Keratinocyte (primary cell): ENCODE measurements around the gene ADRB1. TPM values are rescaled to one million over a fixed set of nuclear protein-coding genes. Genes with fewer than 3 reads are reported as not detected.

Source experiments
- DNase-seq: peaks from one replicate; pipeline ENCODE4 v3.0.0-alpha.2; 2011; ENCODE audit warnings: low read depth, missing footprints, low spot score
- FAIRE-seq: peaks from 2 replicates; lab custom pipeline; 2011; peaks lifted over from hg19 to GRCh38; lab: Jason Lieb, UNC
- H2AFZ ChIP-seq: 2 replicates; pipeline ENCODE4 v1.6.0; 2012; ENCODE audit warnings: low read length, control low read depth, inconsistent platforms; ENCODE audit not compliant: control insufficient read depth
- H3K27ac ChIP-seq: 2 replicates; pipeline ENCODE4 v1.5.1; 2011; ENCODE audit warnings: low read length; ENCODE audit not compliant: control insufficient read depth, insufficient read depth
- H3K27me3 ChIP-seq: 3 replicates; pipeline ENCODE4 v1.6.0; 2011; ENCODE audit warnings: low read length; ENCODE audit not compliant: control insufficient read depth, insufficient read depth; ENCODE audit errors: extremely low read depth
- H3K36me3 ChIP-seq, 2 experiments: 2 replicates in 1 of 2; 3 replicates in 1 of 2; pipeline ENCODE4 v1.5.1; 2011; ENCODE audit warnings: low read length in 2 of 2, mild to moderate bottlenecking in 1 of 2; ENCODE audit not compliant: control insufficient read depth in 2 of 2, insufficient read depth in 2 of 2; ENCODE audit errors: extremely low read depth in 1 of 2
- H3K4me1 ChIP-seq: 3 replicates; pipeline ENCODE4 v1.5.1; 2011; ENCODE audit warnings: low read length; ENCODE audit not compliant: control insufficient read depth, insufficient read depth; ENCODE audit errors: extremely low read depth
- H3K4me2 ChIP-seq: 3 replicates; pipeline ENCODE4 v1.6.0; 2011; ENCODE audit warnings: low read depth, low read length; ENCODE audit not compliant: control insufficient read depth, insufficient read depth; ENCODE audit errors: extremely low read depth
- H3K4me3 ChIP-seq, 3 experiments: fragments of 200-600 bp in 1 of 3; sonication (generic) in 1 of 3; 2 replicates in 2 of 3; 3 replicates in 1 of 3; pipeline ENCODE4 v1.5.1; 2011 to 2016; ENCODE audit warnings: low read length in 3 of 3, mild to moderate bottlenecking in 3 of 3, control low read depth in 2 of 3, inconsistent platforms in 1 of 3, low read depth in 1 of 3, mixed read lengths in 1 of 3, mixed run types in 1 of 3, moderate library complexity in 1 of 3; ENCODE audit not compliant: control insufficient read depth in 2 of 3, insufficient read depth in 2 of 3; ENCODE audit errors: extremely low read depth in 1 of 3
- H3K79me2 ChIP-seq: 2 replicates; pipeline ENCODE4 v1.6.0; 2012; ENCODE audit warnings: low read length; ENCODE audit not compliant: control insufficient read depth, insufficient read depth
- H3K9ac ChIP-seq: 3 replicates; pipeline ENCODE4 v1.6.0; 2011; ENCODE audit warnings: low read length; ENCODE audit not compliant: control insufficient read depth, insufficient read depth; ENCODE audit errors: extremely low read depth
- H3K9me1 ChIP-seq: 3 replicates; pipeline ENCODE4 v1.6.0; 2011; ENCODE audit warnings: low read length; ENCODE audit not compliant: control insufficient read depth, insufficient read depth; ENCODE audit errors: extremely low read depth
- H3K9me3 ChIP-seq: 2 replicates; pipeline ENCODE4 v1.5.1; 2012; ENCODE audit warnings: low read depth, low read length; ENCODE audit not compliant: control insufficient read depth
- H4K20me1 ChIP-seq: 3 replicates; pipeline ENCODE4 v1.6.0; 2011; ENCODE audit warnings: low read length; ENCODE audit not compliant: control insufficient read depth, insufficient read depth; ENCODE audit errors: extremely low read depth
- EZH2 ChIP-seq: IDR thresholded peaks from one replicate; pipeline ENCODE4 v1.6.1; 2012; ENCODE audit warnings: inconsistent platforms, mild to moderate bottlenecking, low read length, moderate library complexity
- dilution Hi-C: fragments of 300-500 bp; cut with MboI; formaldehyde crosslinking; loops from one replicate; pipeline ENCODE4 v1.7.0; 2020; ENCODE audit warnings: low sequenced_read_pairs; ENCODE audit not compliant: extremely low pct_ligation_motif_present
- polyA plus RNA-seq, 5 experiments: library from polyadenylated mRNA; depleted of rRNA in 3 of 5; stranded (reverse) in 3 of 5; stranded (forward) in 1 of 5; unstranded in 1 of 5; fragments of >200 nt; gene quantifications; 1 replicate in 1 of 5; 2 replicates in 3 of 5; 3 replicates in 1 of 5; pipeline versions ENCODE4 v1.2.1 to v1.2.3, GENCODE V29; 2011 to 2012; ENCODE audit warnings: missing spikeins in 2 of 5, low read depth in 1 of 5, low replicate concordance in 1 of 5
- TF ChIP-seq, protein P1 (sequence below), 3 experiments: IDR thresholded peaks in 1 of 3; conservative IDR thresholded peaks in 1 of 3; optimal IDR thresholded peaks in 1 of 3; 2 replicates in 2 of 3; 3 replicates in 1 of 3; pipeline versions ENCODE3 to v1.5.1; 2011; ENCODE audit warnings: low read length in 3 of 3, mild to moderate bottlenecking in 3 of 3, moderate library complexity in 2 of 3, control low read depth in 1 of 3, inconsistent platforms in 1 of 3; ENCODE audit not compliant: insufficient read depth in 2 of 3; ENCODE audit errors: extremely low read depth in 1 of 3

ADRB1 gene
- polyA plus RNA-seq, 1 donor (not counting 4 experiments of a cell fraction or from before 2014, with no cell fraction given) = 0.05 TPM

DNA sequence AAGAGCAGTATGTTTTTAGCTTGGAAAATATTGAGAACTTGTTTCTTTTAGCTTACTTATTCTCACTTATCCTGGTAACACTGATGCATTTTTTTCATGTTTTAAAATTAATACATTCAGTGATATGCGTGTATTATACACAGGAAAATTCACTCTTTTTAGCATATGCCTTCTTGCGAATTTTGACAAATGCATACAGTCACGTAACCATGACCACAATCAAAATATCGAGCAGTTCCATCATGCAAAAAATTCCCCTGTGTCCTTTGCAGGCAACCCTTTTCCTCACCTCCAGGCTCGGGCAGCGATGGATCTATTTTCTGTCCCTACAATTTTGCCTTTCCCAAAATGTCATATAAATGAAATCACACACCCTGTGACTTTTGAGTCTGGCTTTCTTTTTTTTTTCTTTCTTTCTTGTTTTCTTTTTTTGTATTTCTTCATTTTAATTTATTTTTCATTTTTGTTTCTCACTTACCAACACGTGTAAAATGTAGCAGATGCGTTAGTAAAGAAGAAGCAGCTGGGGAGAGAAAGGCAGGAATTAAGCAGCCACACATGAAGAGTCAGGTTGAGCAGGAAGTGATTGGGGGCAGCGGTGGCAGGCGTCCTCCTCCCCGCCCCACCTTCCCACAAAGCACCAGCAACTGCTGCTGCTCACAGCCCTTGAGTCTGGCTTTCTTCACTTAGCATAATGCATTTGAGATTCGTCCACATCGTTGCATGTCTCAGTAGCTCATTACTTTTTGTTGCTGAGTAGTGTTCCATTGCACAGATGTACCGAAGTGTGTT is 29.9 kb downstream of the ADRB1 start:
- Histone ChIP-seq H3K27ac (no peak overlapping the region), H3K27me3 (no peaks in the 10 kb centered on the region), H3K4me1 (peaks cover 4% of the 10 kb centered on the region), H3K4me2 (no peak overlapping the region), H3K79me2 (no peaks in the 10 kb centered on the region), H3K9ac (no peak overlapping the region), H2AFZ (no peak overlapping the region), H3K9me3 (no peaks in the 10 kb centered on the region), H3K4me3 (no peak overlapping the region), H3K9me1 (no peaks in the 10 kb centered on the region), H4K20me1 (no peaks in the 10 kb centered on the region), H3K36me3 (no peaks in the 10 kb centered on the region)
- no peak for FAIRE-seq
- dilution Hi-C loops = no loop called here
- no peak for DNase-seq
- TF ChIP-seq EZH2 = no peak
- TF ChIP-seq, protein P1, sequence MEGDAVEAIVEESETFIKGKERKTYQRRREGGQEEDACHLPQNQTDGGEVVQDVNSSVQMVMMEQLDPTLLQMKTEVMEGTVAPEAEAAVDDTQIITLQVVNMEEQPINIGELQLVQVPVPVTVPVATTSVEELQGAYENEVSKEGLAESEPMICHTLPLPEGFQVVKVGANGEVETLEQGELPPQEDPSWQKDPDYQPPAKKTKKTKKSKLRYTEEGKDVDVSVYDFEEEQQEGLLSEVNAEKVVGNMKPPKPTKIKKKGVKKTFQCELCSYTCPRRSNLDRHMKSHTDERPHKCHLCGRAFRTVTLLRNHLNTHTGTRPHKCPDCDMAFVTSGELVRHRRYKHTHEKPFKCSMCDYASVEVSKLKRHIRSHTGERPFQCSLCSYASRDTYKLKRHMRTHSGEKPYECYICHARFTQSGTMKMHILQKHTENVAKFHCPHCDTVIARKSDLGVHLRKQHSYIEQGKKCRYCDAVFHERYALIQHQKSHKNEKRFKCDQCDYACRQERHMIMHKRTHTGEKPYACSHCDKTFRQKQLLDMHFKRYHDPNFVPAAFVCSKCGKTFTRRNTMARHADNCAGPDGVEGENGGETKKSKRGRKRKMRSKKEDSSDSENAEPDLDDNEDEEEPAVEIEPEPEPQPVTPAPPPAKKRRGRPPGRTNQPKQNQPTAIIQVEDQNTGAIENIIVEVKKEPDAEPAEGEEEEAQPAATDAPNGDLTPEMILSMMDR (optimal IDR thresholded peaks at IDR 0.05 in 1 of 3, IDR thresholded peaks at IDR 0.05 in 1 of 3, conservative IDR thresholded peaks at IDR 0.05 in 1 of 3; ENCODE audit: extremely low read depth in 1 of 3, insufficient read depth in 2 of 3, low read length in 3 of 3) = no peak

DNA sequence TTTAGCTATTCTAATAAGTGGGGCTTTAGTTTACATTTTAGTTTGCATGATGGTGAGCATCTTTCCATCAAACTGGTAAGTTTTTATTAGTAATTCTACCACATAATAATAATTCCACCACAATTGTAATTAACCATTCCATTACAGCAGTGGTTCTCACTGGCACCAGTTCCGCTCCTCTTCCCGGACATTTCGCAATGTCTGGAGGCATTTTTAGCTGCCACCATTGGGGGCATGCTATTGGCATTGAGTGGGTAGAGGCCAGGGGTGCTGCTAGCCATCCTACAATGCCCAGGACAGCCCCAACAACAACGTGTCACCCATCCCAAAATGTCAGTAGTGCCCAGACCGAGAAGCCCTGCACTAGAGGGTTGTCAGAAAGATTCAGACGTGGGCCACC is 31.4 kb downstream of the ADRB1 start:
- Histone ChIP-seq H3K4me2 (no peak overlapping the region), H3K9me3 (no peaks in the 10 kb centered on the region), H4K20me1 (no peaks in the 10 kb centered on the region), H2AFZ (no peak overlapping the region), H3K27ac (no peak overlapping the region), H3K36me3 (no peaks in the 10 kb centered on the region), H3K9ac (no peak overlapping the region), H3K27me3 (no peaks in the 10 kb centered on the region), H3K79me2 (no peaks in the 10 kb centered on the region), H3K4me1 (no peaks in the 10 kb centered on the region), H3K4me3 (no peak overlapping the region), H3K9me1 (no peaks in the 10 kb centered on the region)
- no peak for FAIRE-seq
- DNase-seq = no peak
- dilution Hi-C loops = no loop called here
- TF ChIP-seq, protein P1 (optimal IDR thresholded peaks at IDR 0.05 in 1 of 3, IDR thresholded peaks at IDR 0.05 in 1 of 3, conservative IDR thresholded peaks at IDR 0.05 in 1 of 3; ENCODE audit: extremely low read depth in 1 of 3, insufficient read depth in 2 of 3, low read length in 3 of 3) = no peak
- no peak for TF ChIP-seq EZH2
